VCaP (cell line): Measurements from ENCODE around the gene PLEKHG5.

Experiments
- H3K27ac ChIP-seq: fragments of 450-650 bp; 2 replicates; pipeline ENCODE4 v1.5.1; 2017
- TF ChIP-seq, protein P1 (sequence below): fragments of 450-650 bp; conservative IDR thresholded peaks from 2 replicates; pipeline ENCODE4 v1.5.1; 2017; ENCODE audit warnings: mild to moderate bottlenecking, moderate library complexity

The PLEKHG5 gene

DNA sequence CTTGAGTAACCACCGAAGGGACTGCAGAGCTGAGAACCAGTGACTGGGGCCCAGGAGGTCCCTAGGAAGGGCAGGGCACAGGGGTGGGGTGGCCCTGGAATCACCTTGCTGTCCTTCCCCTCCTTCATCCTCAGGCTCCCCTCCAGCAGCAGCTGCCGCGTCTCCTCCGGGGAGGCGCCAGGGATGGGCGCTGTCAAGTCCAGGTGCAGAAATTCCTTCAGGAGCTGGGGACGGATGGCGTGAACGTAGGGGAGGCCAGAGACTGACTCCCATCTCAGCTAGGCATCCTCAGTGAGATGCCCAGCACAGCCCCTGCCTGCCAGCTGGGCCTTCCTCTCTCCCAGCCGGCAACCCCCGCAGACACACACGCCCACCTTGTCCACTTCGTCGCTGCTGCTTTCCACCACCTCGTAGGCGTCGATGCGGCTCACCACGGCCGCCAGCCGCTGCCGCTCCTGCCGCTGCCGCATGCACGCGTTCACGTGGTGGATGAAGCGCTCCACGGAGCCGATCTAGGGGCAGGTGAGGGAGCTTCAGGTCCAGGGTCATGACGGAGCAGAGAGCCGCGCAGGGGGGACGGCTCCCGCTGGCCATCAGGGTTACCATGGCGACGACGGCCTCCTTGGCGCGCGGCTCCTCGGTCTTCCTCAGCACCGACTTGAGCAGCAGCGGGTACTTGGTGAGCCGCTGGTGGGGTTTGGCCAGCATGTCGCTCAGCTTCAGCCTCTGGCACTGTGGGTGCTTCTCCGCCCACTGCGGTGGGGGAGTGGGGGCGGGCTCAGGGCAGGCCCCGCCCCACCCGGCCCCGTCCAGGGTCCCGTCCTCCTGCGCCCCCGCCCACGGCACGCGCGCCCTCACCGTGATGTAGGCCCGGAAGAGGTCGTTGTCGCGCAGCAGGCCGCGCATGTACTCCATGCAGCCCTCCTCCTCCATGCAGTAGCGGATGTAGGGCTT, 21.1 kb downstream of the PLEKHG5 start:
- no peak overlapping the region for H3K27ac ChIP-seq
- TF ChIP-seq, protein P1, sequence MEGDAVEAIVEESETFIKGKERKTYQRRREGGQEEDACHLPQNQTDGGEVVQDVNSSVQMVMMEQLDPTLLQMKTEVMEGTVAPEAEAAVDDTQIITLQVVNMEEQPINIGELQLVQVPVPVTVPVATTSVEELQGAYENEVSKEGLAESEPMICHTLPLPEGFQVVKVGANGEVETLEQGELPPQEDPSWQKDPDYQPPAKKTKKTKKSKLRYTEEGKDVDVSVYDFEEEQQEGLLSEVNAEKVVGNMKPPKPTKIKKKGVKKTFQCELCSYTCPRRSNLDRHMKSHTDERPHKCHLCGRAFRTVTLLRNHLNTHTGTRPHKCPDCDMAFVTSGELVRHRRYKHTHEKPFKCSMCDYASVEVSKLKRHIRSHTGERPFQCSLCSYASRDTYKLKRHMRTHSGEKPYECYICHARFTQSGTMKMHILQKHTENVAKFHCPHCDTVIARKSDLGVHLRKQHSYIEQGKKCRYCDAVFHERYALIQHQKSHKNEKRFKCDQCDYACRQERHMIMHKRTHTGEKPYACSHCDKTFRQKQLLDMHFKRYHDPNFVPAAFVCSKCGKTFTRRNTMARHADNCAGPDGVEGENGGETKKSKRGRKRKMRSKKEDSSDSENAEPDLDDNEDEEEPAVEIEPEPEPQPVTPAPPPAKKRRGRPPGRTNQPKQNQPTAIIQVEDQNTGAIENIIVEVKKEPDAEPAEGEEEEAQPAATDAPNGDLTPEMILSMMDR: no peak

DNA sequence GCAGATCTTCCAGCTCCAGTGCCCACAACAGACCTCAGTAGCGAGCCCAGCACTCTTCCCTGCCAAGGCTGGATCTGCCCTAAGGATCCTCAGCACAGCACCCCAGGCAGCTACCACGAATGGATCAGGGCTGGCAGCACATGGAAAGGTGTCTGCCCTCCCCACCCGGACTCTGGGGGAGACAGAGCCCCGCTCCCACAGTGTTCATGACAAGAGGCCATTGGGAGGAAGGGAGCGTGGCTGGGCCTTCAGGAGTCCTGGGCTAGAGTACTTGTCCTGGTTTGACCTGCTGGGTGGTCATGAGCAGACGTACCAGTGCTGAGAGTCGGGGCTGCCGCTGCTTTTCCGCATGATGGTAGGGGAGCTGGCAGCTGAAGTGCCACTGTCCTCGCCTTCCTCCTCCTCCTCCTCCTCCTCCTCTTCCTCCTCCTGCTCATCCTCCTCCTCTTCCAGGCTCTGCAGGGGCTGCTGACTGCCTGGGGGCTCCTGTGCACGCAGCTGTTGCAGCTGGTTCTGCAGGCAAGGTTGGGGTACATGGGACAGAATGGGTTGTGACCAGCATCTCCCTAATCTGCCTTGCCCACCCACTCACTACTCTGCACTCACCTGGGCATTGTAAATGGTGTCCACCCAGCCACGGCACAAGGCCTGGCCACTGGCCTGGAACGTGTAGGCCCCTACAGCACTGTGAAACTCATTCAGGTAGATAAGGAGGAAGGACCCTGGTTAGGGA, 22.6 kb downstream of the PLEKHG5 start:
- TF ChIP-seq, protein P1: no peak
- no peak overlapping the region for H3K27ac ChIP-seq

DNA sequence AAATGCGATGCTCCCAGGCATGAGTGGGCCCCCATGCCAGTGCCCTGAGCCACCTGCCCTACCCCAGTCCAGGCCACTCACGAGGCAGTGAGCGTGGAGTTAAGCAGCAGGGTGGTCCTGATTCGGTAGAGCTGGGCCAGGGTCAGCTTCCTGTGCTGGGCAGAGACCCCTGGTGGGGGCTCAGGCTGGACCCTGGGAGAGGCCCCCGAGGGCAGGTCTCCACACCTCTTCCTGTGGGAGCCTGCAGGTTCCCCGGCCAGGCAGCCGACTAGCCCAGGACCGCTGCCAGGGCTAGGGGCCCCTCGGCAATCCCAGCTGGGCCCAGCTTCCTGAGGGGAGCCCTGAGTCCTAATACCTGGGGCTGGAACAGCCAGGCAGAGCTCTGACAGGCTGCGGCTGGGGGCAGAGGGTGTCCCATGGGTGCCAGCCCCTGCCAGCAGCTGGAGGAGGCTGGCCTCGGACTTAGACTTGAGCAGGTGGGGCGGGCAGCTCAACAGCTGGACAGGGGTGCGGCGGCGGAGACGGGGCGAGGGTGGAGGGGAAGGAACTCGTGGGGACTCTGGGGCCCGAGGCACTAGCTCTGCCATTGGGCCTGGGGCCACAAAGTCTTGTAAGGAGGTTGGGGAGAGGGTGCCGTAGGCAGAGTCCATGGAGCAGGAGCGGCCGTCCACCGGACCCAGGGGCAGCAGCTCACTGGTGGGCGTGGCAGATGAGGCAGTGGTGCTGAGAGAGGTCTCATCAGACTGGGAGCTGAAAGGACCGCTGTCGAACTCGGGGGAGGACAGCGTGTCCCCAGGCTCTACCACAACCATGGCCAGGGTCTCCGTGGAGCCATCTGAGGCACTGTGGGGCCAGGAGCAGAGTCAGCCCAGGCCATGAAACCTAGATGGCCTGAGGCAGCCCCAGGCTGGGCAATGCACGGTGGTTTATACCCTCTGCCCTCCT, 23.5 kb downstream of the PLEKHG5 start:
- no peak overlapping the region for H3K27ac ChIP-seq
- TF ChIP-seq, protein P1: no peak

DNA sequence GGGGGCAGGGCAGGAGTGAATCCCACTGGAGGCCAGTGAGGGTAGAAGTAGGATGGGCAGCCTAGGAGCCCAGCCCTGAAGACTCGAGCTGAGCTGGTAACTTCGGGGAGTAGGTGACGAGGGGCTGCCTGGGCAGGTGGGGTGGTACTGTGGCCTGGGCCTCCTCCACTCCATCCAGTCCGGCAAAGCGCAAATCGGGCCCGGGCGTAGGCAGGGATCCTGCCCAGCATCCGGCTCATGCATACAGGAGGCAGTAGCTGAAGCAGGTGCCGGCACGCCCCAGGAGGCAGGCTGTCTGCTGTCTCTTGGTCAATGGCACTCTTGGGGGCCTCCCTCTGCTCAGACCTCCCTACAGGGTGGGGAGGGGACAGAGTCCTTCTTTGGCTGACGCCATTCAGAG, 24.2 kb downstream of the PLEKHG5 start:
- no peak overlapping the region for H3K27ac ChIP-seq
- TF ChIP-seq, protein P1: no peak

DNA sequence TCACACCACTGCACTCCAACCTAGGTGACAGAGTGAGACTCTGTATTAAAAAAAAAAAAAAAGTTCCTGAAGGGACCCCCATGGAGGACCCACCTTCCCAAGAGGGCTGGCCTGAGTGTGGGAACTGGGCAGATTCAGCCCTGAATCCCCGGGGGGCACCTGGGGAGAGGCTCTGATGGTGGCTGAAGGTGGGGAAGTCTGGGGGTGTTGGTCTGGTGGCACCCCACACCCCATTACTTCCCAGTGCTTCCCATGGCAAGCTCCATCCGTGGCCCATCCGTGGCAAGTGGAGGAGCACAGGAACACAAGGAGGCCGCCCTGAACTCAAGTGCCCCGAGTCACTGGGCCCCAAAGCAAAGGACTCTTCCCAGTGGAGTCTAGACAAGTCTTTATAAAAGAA, 24.7 kb downstream of the PLEKHG5 start:
- TF ChIP-seq, protein P1: no peak
- H3K27ac ChIP-seq: no peak overlapping the region

DNA sequence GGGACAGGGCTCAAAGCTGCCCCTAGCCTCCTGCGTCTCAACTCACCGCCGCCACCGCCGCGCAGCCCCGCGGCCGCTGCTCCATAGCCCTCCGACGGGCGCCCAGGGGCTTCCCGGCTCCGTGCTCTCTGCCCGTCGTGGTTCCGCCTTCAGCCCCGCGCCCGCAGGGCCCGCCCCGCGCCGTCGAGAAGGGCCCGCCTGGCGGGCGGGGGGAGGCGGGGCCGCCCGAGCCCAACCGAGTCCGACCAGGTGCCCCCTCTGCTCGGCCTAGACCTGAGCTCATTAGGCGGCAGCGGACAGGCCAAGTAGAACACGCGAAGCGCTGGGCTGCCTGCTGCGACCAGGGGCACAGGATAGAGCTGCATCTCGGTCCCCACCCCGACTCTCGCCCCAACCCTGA, 25.4 kb downstream of the PLEKHG5 start, which contains the start of gene TNFRSF25:
Gene TNFRSF25 (minus strand): TSS at position 151 of the 400 bp plus-strand sequence. CDS start 66 bp downstream, at position 85.
- TF ChIP-seq, protein P1: no peak
- H3K27ac ChIP-seq: no peak within 1 kb of the TSS
